ENCODE data around the gene ADAT3.

Gene ADAT3

GRCh38 chr19:1905110-1905862 lies at the start of gene ADAT3, which contains the start of gene SCAMP4 (continued):
- no peak for TF ChIP-seq ZNF488 (tag by site-specific recombination; IDR thresholded peaks at IDR 0.05)

- no peak overlapping the region for H3K4me3 ChIP-seq (ENCODE audit: low read depth, low read length)
- ChIA-PET CTCF (interaction anchor here (0.6 to 3.3 kb wide), 4 partner anchors 9 to 49 kb away, joined by 3 to 13 read pairs (median 4); no protein-coding TSS in a partner anchor), POLR2A (interaction anchor here (0.6 kb wide), 1 partner anchor 20 kb away, joined by 3 read pairs; no protein-coding TSS in a partner anchor)
- TF ChIP-seq ZNF701 (tag by site-specific recombination; IDR thresholded peaks at IDR 0.05) (no peak), SETDB1 (IDR thresholded peaks at IDR 0.05; ENCODE audit: insufficient read length, low read length) (no peak), ZNF416 (tag by site-specific recombination; IDR thresholded peaks at IDR 0.05) (no peak), ZFHX2 (tag by site-specific recombination; conservative IDR thresholded peaks at IDR 0.05) (no peak), ZNF660 (tag by site-specific recombination; IDR thresholded peaks at IDR 0.05) (no peak), ZNF521 (tag by site-specific recombination; IDR thresholded peaks at IDR 0.05) (no peak), ZNF555 (tag by site-specific recombination; conservative IDR thresholded peaks at IDR 0.05) (no peak), OSR2 (tag by site-specific recombination; IDR thresholded peaks at IDR 0.05) (no peak), ZBTB49 (tag by site-specific recombination; IDR thresholded peaks at IDR 0.05; ENCODE audit: low read depth) (no peak), YY2 (tag by site-specific recombination; IDR thresholded peaks at IDR 0.05) (no peak), ZNF426 (tag by site-specific recombination; IDR thresholded peaks at IDR 0.05) (no peak), ZNF624 (tag by site-specific recombination; IDR thresholded peaks at IDR 0.05) (no peak), PBX3 (CRISPR knock-in tag; IDR thresholded peaks at IDR 0.05) (no peak)
- no peaks in the 10 kb centered on the region for H3K36me3 ChIP-seq (ENCODE audit: control insufficient read depth in 2 of 2, insufficient read depth in 1 of 2, low read length in 2 of 2)
- 0 out of 2 replicates have a peak overlapping the region, but pooled peaks have one; percentile 11 for H3K27ac ChIP-seq (ENCODE audit: extremely low read depth, low read depth, low read length)
- H3K9me3 ChIP-seq (ENCODE audit: control insufficient read depth, insufficient read depth, low read depth, low read length) = no peaks in the 10 kb centered on the region
- H3K4me1 ChIP-seq (ENCODE audit: control insufficient read depth, insufficient read depth, low read length) = peaks cover 19% of the 10 kb centered on the region
Measured at GRCh38 chr19:1855828-1856255, 49.4 kb upstream of the ADAT3 start.

GRCh38 chr19:1856345-1856697 lies 48.9 kb upstream of the ADAT3 start:
- CTCF ChIA-PET = interaction anchor here (0.6 to 1.3 kb wide), 3 partner anchors 18 to 96 kb away, joined by 3 to 5 read pairs (median 4); no protein-coding TSS in a partner anchor
- TF ChIP-seq PATZ1 (tag by site-specific recombination; IDR thresholded peaks at IDR 0.05) (peak; percentile 56), ZNF544 (tag by site-specific recombination; IDR thresholded peaks at IDR 0.05) (no peak), ZNF169 (tag by site-specific recombination; IDR thresholded peaks at IDR 0.05) (no peak), KLF8 (tag by site-specific recombination; IDR thresholded peaks at IDR 0.05) (peak; percentile 40; the same call in 1 of the 2 replicates), ZBTB10 (tag by site-specific recombination; IDR thresholded peaks at IDR 0.05) (0 out of 2 replicates have a peak, but pooled peaks have one; percentile 21), FEZF1 (tag by site-specific recombination; IDR thresholded peaks at IDR 0.05) (no peak)
- H3K9me3 ChIP-seq (ENCODE audit: control insufficient read depth, insufficient read depth, low read depth, low read length) = no peaks in the 10 kb centered on the region
- no peak overlapping the region for H3K4me3 ChIP-seq (ENCODE audit: low read depth, low read length)
- H3K27ac ChIP-seq (ENCODE audit: extremely low read depth, low read depth, low read length) = no peak overlapping the region
- no peaks in the 10 kb centered on the region for H3K36me3 ChIP-seq (ENCODE audit: control insufficient read depth in 2 of 2, insufficient read depth in 1 of 2, low read length in 2 of 2)
- POLR2A ChIA-PET = no interaction called here
- peaks cover 19% of the 10 kb centered on the region for H3K4me1 ChIP-seq (ENCODE audit: control insufficient read depth, insufficient read depth, low read length)
